ENCODE measurements around the gene GORASP1.

Gene GORASP1

GRCh38 chr3:39140341-39140971 is 33.0 kb upstream of the GORASP1 start:
- DNase-seq = no peak

- DNase-seq = no peak
Observed at GRCh38 chr3:39139442-39139841, 32.0 kb upstream of the GORASP1 start.

GRCh38 chr3:39138804-39139415 is 31.5 kb upstream of the GORASP1 start:
- no peak for DNase-seq

- no peak for DNase-seq
Observed at GRCh38 chr3:39137991-39138803, 30.8 kb upstream of the GORASP1 start.

GRCh38 chr3:39137435-39137936 is 30.1 kb upstream of the GORASP1 start:
- no peak for DNase-seq

GRCh38 chr3:39136533-39137434 is 29.4 kb upstream of the GORASP1 start:
- no peak for DNase-seq

GRCh38 chr3:39135170-39135805 is 27.9 kb upstream of the GORASP1 start:
- no peak for DNase-seq

- DNase-seq = no peak
Observed at GRCh38 chr3:39134305-39134704, 26.9 kb upstream of the GORASP1 start.

- DNase-seq = no peak
Observed at GRCh38 chr3:39133822-39134221, 26.4 kb upstream of the GORASP1 start.

GRCh38 chr3:39133093-39133490 is 25.7 kb upstream of the GORASP1 start:
- no peak for DNase-seq

GRCh38 chr3:39132096-39133092 is 25.0 kb upstream of the GORASP1 start:
- no peak for DNase-seq

GRCh38 chr3:39130693-39131265 is 23.4 kb upstream of the GORASP1 start:
- DNase-seq = no peak

GRCh38 chr3:39130026-39130425 is 22.6 kb upstream of the GORASP1 start:
- DNase-seq = no peak

- no peak for DNase-seq
Observed at GRCh38 chr3:39128951-39129350, 21.5 kb upstream of the GORASP1 start.

GRCh38 chr3:39127908-39128304 is 20.5 kb upstream of the GORASP1 start:
- DNase-seq = no peak

- DNase-seq = no peak
Observed at GRCh38 chr3:39127269-39127907, 20.0 kb upstream of the GORASP1 start.

- no peak for DNase-seq
Observed at GRCh38 chr3:39126532-39127071, 19.2 kb upstream of the GORASP1 start.

GRCh38 chr3:39125841-39126500 is 18.5 kb upstream of the GORASP1 start:
- no peak for DNase-seq
